Esophagus muscularis mucosa (tissue), 3 donors: ENCODE data around the gene PSMB11.

Experiments
- CTCF ChIP-seq, 3 experiments: fragments of 200-600 bp in 2 of 3; fragments of 450-650 bp in 1 of 3; sonication (generic) in 2 of 3; IDR thresholded peaks; one replicate each; pipeline ENCODE4 v1.5.1; 2017 to 2019; ENCODE audit warnings: antibody characterized with exemption in 3 of 3, mild to moderate bottlenecking in 2 of 3, moderate library complexity in 1 of 3
- POLR2A ChIP-seq: fragments of 450-650 bp; IDR thresholded peaks from one replicate; pipeline ENCODE4 v1.6.1; 2017; ENCODE audit warnings: antibody characterized with exemption, moderate library complexity, mild to moderate bottlenecking, low read depth

- peak; percentile 56 to 78 (median 59) for TF ChIP-seq CTCF (IDR thresholded peaks at IDR 0.05)
- TF ChIP-seq POLR2A = no peak
These were observed 14.3 kb downstream of the PSMB11 start for GRCh38 chr14:23056145-23056955.
